ENCODE results near the gene AKR1B1.

AKR1B1 gene

DNA sequence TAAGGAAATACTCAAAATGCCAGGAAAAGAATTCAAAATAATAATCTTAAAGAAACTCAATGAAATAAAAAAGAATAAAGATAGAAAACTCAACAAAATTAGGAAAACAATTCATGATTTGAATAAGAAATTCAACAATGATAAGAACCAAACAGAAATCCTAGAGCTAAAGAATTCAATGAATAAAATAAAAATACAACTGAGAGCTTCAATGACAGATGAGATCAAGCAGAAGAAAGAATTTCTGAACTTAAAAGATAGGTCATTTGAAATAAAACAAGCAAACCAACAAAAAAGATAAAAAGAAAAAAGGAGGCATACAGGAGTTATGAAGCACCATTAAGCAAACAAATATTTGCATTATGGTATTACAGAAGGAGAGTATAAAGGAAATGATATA is 5.6 kb upstream of the AKR1B1 start:
- H3K36me3 ChIP-seq (replicated peaks; ENCODE audit: insufficient read depth, low read length): no peaks in the 10 kb centered on the region
- no peak overlapping the region for H2AFZ ChIP-seq (ENCODE audit: low read length)
- H3K27ac ChIP-seq (ENCODE audit: low read length): no peak overlapping the region
- no peaks in the 10 kb centered on the region for H4K20me1 ChIP-seq (ENCODE audit: insufficient read depth, low read length)
- no peak overlapping the region for H3K4me3 ChIP-seq (ENCODE audit: low read length)
- H3K27me3 ChIP-seq (replicated peaks; ENCODE audit: insufficient read depth, low read length): no peaks in the 10 kb centered on the region
- no peaks in the 10 kb centered on the region for H3K9me3 ChIP-seq (replicated peaks; ENCODE audit: insufficient read depth, low read length)
- no peaks in the 10 kb centered on the region for H3K79me2 ChIP-seq (ENCODE audit: low read length)
- no peak overlapping the region for H3K4me2 ChIP-seq (ENCODE audit: low read depth, low read length)
- peaks cover 7% of the 10 kb centered on the region for H3K4me1 ChIP-seq (ENCODE audit: low read length)
- TF ChIP-seq CTCF (IDR thresholded peaks at IDR 0.05; ENCODE audit: low read length) (no peak), EZH2 (optimal IDR thresholded peaks at IDR 0.05; ENCODE audit: low read depth, low read length) (no peak), EZH2phosphoT487 (IDR thresholded peaks at IDR 0.05; ENCODE audit: low read length) (no peak)
- no peaks in the 10 kb centered on the region for H3K9me2 ChIP-seq (replicated peaks; ENCODE audit: insufficient read depth, low read length)
- DNase-seq: no peak
- H3F3A ChIP-seq (ENCODE audit: insufficient read depth, low read length): peaks cover 3% of the 10 kb centered on the region; the same call in 1 of the 2 replicates
- H3K9ac ChIP-seq (ENCODE audit: low read length): no peak overlapping the region

- no peak for DNase-seq
- Histone ChIP-seq H3K4me3 (ENCODE audit: low read length) (no peak overlapping the region), H3K79me2 (ENCODE audit: low read length) (no peaks in the 10 kb centered on the region)
These were observed 4.9 kb upstream of the AKR1B1 start for GRCh38 chr7:134463751-134464150.

DNA sequence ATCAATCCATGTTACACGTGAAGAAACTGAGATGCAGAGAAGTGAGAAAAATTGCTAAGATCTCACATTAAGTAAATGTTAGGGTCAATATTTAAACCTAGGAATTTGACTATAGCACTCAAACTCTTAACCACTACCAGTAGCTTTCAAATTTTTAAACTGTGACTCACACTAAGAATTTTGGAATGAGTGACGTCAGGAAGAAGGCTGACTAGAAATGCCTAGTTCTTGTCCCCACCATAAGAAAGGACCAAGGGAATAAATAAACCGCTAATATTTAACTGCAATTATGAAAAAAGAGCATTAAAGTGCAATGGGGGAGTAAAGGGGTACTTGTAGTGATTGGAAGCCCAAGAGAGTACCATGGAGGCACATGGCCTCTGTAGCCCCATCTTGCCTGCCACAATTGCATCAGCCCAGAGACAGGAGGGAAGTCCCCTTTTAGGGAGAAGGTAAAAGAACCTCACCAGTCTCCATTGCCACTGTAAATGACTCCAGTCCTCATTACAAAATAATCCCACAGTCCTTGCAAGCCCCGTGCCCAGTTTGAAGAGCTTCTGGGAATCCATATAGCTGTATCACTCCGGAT is 3.5 kb upstream of the AKR1B1 start:
- Histone ChIP-seq H3K4me3 (ENCODE audit: low read length) (no peak overlapping the region), H3K9me3 (replicated peaks; ENCODE audit: insufficient read depth, low read length) (no peaks in the 10 kb centered on the region), H3K79me2 (ENCODE audit: low read length) (peaks cover 8% of the 10 kb centered on the region), H3K4me1 (ENCODE audit: low read length) (peaks cover 14% of the 10 kb centered on the region), H2AFZ (ENCODE audit: low read length) (no peak overlapping the region), H3K27ac (ENCODE audit: low read length) (no peak overlapping the region), H3K9me2 (replicated peaks; ENCODE audit: insufficient read depth, low read length) (no peaks in the 10 kb centered on the region), H3F3A (ENCODE audit: insufficient read depth, low read length) (peaks cover 17% of the 10 kb centered on the region), H4K20me1 (ENCODE audit: insufficient read depth, low read length) (no peaks in the 10 kb centered on the region), H3K9ac (ENCODE audit: low read length) (no peak overlapping the region), H3K4me2 (ENCODE audit: low read depth, low read length) (no peak overlapping the region), H3K36me3 (replicated peaks; ENCODE audit: insufficient read depth, low read length) (no peaks in the 10 kb centered on the region), H3K27me3 (replicated peaks; ENCODE audit: insufficient read depth, low read length) (no peaks in the 10 kb centered on the region)
- TF ChIP-seq EZH2 (optimal IDR thresholded peaks at IDR 0.05; ENCODE audit: low read depth, low read length) (no peak), CTCF (IDR thresholded peaks at IDR 0.05; ENCODE audit: low read length) (no peak), EZH2phosphoT487 (IDR thresholded peaks at IDR 0.05; ENCODE audit: low read length) (no peak)
- no peak for DNase-seq

More at GRCh38 chr7:134463751-134464150, 4.9 kb upstream of the AKR1B1 start:
- no peak overlapping the region for H3K4me2 ChIP-seq (ENCODE audit: low read depth, low read length)
- TF ChIP-seq CTCF (IDR thresholded peaks at IDR 0.05; ENCODE audit: low read length): no peak
- peaks cover 9% of the 10 kb centered on the region for H3K4me1 ChIP-seq (ENCODE audit: low read length)
- no peak overlapping the region for H3K27ac ChIP-seq (ENCODE audit: low read length)
- H3K27me3 ChIP-seq (replicated peaks; ENCODE audit: insufficient read depth, low read length): no peaks in the 10 kb centered on the region
- H3F3A ChIP-seq (ENCODE audit: insufficient read depth, low read length): peaks cover 8% of the 10 kb centered on the region; the same call in 1 of the 2 replicates
- H3K9me3 ChIP-seq (replicated peaks; ENCODE audit: insufficient read depth, low read length): no peaks in the 10 kb centered on the region
- no peaks in the 10 kb centered on the region for H3K9me2 ChIP-seq (replicated peaks; ENCODE audit: insufficient read depth, low read length)
- no peak overlapping the region for H2AFZ ChIP-seq (ENCODE audit: low read length)
- H4K20me1 ChIP-seq (ENCODE audit: insufficient read depth, low read length): no peaks in the 10 kb centered on the region
- H3K9ac ChIP-seq (ENCODE audit: low read length): no peak overlapping the region
- H3K36me3 ChIP-seq (replicated peaks; ENCODE audit: insufficient read depth, low read length): no peaks in the 10 kb centered on the region
